Ureter (tissue), 1 donor: ENCODE results near the gene SLC25A39. TPM values are rescaled to one million over a fixed set of nuclear protein-coding genes. Genes with fewer than 3 reads are reported as not detected.

ENCODE experiments used
- DNase-seq: peaks from one replicate; pipeline ENCODE4 v3.0.0-alpha.2; 2020; ENCODE audit warnings: low spot score
- total RNA-seq: library from RNA; stranded (reverse); gene quantifications from one replicate; pipeline ENCODE4 v1.2.4, GENCODE V29; 2023
- donor health status: DM: yes; HTN: yes; CAD: no.

Gene SLC25A39
- total RNA-seq, 1 donor from 2014 or later, result 135 TPM

GRCh38 chr17:44279346-44279665 lies 45.3 kb downstream of the SLC25A39 start:
- DNase-seq, result no peak

DNA sequence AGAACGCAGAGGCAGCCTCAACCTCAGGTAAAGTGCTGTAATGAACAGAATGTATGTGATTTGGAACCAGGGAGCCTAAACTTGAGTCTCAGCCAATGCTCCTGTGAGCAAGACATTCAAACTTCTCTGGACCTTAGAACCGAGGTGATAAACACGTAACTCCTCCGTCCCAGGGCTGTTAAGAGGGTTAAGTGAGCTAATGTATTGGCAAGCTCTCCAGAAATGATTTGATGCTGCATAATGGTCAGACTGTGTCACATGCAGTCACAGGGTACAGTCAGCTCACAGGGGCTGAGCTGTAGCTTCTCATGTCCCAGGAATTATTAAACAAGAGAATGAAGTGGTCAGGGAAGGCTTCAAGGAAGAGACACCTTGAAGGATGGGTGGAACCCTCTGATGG lies 46.6 kb downstream of the SLC25A39 start:
- DNase-seq, result no peak

DNA sequence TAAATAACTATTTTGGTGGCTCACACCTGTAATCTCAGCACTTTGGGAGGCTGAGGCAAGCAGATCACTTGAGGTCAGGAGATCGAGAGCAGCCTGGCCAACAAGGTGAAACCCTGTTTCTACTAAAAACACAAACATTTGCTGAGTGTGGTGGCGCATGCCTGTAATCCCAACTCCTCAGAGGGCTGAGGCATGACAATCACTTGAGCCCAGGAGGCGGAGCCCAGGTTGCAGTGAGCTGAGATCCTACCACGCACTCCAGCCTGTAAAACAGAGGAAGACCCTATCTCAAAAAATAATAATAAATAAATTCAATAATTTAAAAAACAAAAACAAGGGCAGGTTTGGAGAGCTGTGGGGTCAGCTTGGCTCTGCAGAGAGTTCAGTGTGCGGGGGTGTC lies 51.0 kb downstream of the SLC25A39 start:
- no peak for DNase-seq

DNA sequence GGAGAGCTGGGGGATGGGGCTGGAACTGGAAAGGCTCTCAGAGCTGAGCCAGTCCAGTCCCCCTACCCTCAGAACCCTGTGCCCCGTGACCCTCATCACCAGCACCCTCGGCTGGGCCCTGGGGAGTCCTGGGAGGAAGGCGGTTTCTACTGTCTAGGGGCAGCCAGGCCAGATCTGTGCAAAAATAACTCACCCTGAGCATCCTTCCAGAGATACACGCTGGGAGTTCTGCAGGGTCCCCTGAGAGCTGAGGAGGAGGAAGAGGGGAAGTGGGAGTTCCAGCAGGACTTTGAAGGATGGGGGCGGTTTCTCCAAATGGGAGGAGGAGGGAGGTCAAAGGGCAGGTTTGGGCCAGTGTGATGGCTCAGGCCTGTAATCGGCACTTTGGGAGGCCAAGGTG lies 51.7 kb downstream of the SLC25A39 start:
- DNase-seq, result no peak

DNA sequence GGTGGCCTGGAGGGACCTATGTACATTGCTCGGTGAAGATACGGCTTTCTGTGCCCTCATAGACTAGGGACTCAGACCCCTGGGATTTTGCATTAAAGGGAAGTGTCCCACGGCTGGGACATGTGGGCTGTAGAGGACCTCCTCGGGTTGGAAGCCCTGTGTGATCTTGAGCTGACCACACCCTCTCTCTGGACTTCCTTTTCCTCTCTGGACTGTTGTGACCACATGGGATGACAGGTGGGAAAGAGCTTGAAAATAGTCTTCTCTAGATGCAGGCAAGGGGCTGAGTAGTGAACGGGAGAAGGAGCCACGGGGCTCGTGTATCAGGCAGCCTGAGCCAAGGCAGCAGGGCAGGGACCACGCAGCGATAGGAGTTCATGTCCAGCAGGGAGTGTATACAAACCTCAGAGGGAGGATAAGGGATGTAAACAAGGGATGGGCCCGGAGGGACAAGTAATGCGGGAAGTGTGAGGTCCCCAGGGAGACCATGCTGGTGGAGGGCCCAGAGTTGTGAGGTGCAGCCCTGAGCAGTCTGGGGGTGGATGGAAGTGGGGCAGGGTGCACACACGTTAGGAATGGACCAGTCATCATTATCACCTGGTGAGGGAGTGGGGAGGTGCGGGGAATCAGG lies 52.2 kb downstream of the SLC25A39 start:
- DNase-seq, result no peak

Other genes starting within 250 kb of the SLC25A39 start
- 36.3 TPM for gene HDAC5, start 201.2 kb downstream of the SLC25A39 start, total RNA-seq
- gene HROB, start 182.9 kb downstream of the SLC25A39 start, total RNA-seq, result 1.3 TPM
- gene ASB16, start 154.1 kb downstream of the SLC25A39 start, total RNA-seq, result 0.36 TPM
- 41.4 TPM for gene TMUB2, start 137.9 kb downstream of the SLC25A39 start, total RNA-seq
- 66.7 TPM for gene ATXN7L3, start 124.9 kb downstream of the SLC25A39 start, total RNA-seq
- 108 TPM for gene UBTF, start 105.1 kb downstream of the SLC25A39 start, total RNA-seq
- 0.08 TPM for gene SLC4A1, start 56.7 kb downstream of the SLC25A39 start, total RNA-seq
- 1.3 TPM for gene RUNDC3A, start 16.2 kb downstream of the SLC25A39 start, total RNA-seq
- gene GRN, start 20.5 kb upstream of the SLC25A39 start, total RNA-seq, result 341 TPM
- gene FAM171A2, start 39.0 kb upstream of the SLC25A39 start, total RNA-seq, result 0.78 TPM
- 1.1 TPM for gene ITGA2B, start 64.8 kb upstream of the SLC25A39 start, total RNA-seq
- 66.5 TPM for gene GPATCH8, start 178.6 kb upstream of the SLC25A39 start, total RNA-seq
- gene FZD2, start 232.7 kb upstream of the SLC25A39 start, total RNA-seq, result 3.9 TPM